OCI-LY3 (cell line): Measurements from ENCODE around the gene SRCIN1.

ENCODE experiments used
- H2AFZ ChIP-seq: fragments of 200-600, 300-600 bp; shearing (Covaris generic); 2 replicates; pipeline ENCODE4 v1.6.0; 2014; ENCODE audit warnings: antibody characterized with exemption, low read depth, low read length
- H3K27ac ChIP-seq: fragments of 200-600, 300-600 bp; sonication (generic); 2 replicates; pipeline ENCODE4 v1.5.1; 2014; ENCODE audit warnings: mild to moderate bottlenecking, low read length, moderate library complexity, mixed read lengths
- H3K27me3 ChIP-seq: fragments of 200-600, 300-600 bp; sonication (generic); 2 replicates; pipeline ENCODE4 v1.6.1; 2014; ENCODE audit warnings: low read depth, low read length, mixed read lengths
- H3K36me3 ChIP-seq: fragments of 200-600, 300-600 bp; sonication (generic); replicated peaks from 2 replicates; pipeline ENCODE3; 2014; ENCODE audit warnings: low read depth, low read length, mixed read lengths
- H3K4me1 ChIP-seq: fragments of 300-600, 200-600 bp; sonication (generic); 2 replicates; pipeline ENCODE4 v1.6.1; 2014; ENCODE audit warnings: low read length, mixed read lengths
- H3K4me2 ChIP-seq: fragments of 200-600, 300-600 bp; sonication (generic); 2 replicates; pipeline ENCODE4 v1.6.1; 2014; ENCODE audit warnings: low read length, mixed read lengths
- H3K4me3 ChIP-seq: fragments of 300-600, 200-600 bp; sonication (generic); 2 replicates; pipeline ENCODE4 v1.5.1; 2014; ENCODE audit warnings: antibody characterized with exemption, mild to moderate bottlenecking, low read length, moderate library complexity
- H3K79me2 ChIP-seq: fragments of 300-600, 200-600 bp; shearing (Covaris generic); 2 replicates; pipeline ENCODE4 v1.6.1; 2014; ENCODE audit warnings: mild to moderate bottlenecking, low read length, mixed read lengths
- H3K9ac ChIP-seq: fragments of 300-600, 200-600 bp; shearing (Covaris generic); 2 replicates; pipeline ENCODE4 v1.6.0; 2014; ENCODE audit warnings: mild to moderate bottlenecking, low read length, moderate library complexity
- H3K9me3 ChIP-seq: fragments of 200-600, 300-600 bp; shearing (Covaris generic); 2 replicates; pipeline ENCODE4 v1.6.1; 2014; ENCODE audit warnings: low read length, mixed read lengths; ENCODE audit not compliant: insufficient read depth
- H4K20me1 ChIP-seq: fragments of 200-600, 300-600 bp; sonication (generic); 2 replicates; pipeline ENCODE4 v1.6.1; 2016; ENCODE audit warnings: low read length, mixed read lengths; ENCODE audit not compliant: insufficient read depth
- EZH2phosphoT487 ChIP-seq: fragments of 200-600 bp; shearing (Covaris generic); IDR thresholded peaks from 2 replicates; pipeline ENCODE4 v1.6.1; 2018; ENCODE audit warnings: antibody characterized with exemption, mixed run types, low read depth
- TF ChIP-seq, protein P1 (sequence below): fragments of 200-600, 300-600 bp; sonication (generic); IDR thresholded peaks from 2 replicates; pipeline ENCODE4 v1.5.1; 2014; ENCODE audit warnings: antibody characterized with exemption, low read length, low read depth

Gene SRCIN1

GRCh38 chr17:38579083-38579480 is 26.7 kb downstream of the SRCIN1 start:
- no peaks in the 10 kb centered on the region for H3K79me2 ChIP-seq
- H3K27ac ChIP-seq = no peak overlapping the region
- H4K20me1 ChIP-seq = no peaks in the 10 kb centered on the region
- H3K4me2 ChIP-seq = no peak overlapping the region
- peaks cover 51% of the 10 kb centered on the region for H3K27me3 ChIP-seq
- no peak for TF ChIP-seq EZH2phosphoT487
- TF ChIP-seq, protein P1, sequence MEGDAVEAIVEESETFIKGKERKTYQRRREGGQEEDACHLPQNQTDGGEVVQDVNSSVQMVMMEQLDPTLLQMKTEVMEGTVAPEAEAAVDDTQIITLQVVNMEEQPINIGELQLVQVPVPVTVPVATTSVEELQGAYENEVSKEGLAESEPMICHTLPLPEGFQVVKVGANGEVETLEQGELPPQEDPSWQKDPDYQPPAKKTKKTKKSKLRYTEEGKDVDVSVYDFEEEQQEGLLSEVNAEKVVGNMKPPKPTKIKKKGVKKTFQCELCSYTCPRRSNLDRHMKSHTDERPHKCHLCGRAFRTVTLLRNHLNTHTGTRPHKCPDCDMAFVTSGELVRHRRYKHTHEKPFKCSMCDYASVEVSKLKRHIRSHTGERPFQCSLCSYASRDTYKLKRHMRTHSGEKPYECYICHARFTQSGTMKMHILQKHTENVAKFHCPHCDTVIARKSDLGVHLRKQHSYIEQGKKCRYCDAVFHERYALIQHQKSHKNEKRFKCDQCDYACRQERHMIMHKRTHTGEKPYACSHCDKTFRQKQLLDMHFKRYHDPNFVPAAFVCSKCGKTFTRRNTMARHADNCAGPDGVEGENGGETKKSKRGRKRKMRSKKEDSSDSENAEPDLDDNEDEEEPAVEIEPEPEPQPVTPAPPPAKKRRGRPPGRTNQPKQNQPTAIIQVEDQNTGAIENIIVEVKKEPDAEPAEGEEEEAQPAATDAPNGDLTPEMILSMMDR = no peak
- H3K9ac ChIP-seq = no peak overlapping the region
- no peaks in the 10 kb centered on the region for H3K9me3 ChIP-seq
- H3K4me1 ChIP-seq = peaks cover 3% of the 10 kb centered on the region
- no peak overlapping the region for H2AFZ ChIP-seq
- H3K36me3 ChIP-seq = no peaks in the 10 kb centered on the region
- H3K4me3 ChIP-seq = no peak overlapping the region

DNA sequence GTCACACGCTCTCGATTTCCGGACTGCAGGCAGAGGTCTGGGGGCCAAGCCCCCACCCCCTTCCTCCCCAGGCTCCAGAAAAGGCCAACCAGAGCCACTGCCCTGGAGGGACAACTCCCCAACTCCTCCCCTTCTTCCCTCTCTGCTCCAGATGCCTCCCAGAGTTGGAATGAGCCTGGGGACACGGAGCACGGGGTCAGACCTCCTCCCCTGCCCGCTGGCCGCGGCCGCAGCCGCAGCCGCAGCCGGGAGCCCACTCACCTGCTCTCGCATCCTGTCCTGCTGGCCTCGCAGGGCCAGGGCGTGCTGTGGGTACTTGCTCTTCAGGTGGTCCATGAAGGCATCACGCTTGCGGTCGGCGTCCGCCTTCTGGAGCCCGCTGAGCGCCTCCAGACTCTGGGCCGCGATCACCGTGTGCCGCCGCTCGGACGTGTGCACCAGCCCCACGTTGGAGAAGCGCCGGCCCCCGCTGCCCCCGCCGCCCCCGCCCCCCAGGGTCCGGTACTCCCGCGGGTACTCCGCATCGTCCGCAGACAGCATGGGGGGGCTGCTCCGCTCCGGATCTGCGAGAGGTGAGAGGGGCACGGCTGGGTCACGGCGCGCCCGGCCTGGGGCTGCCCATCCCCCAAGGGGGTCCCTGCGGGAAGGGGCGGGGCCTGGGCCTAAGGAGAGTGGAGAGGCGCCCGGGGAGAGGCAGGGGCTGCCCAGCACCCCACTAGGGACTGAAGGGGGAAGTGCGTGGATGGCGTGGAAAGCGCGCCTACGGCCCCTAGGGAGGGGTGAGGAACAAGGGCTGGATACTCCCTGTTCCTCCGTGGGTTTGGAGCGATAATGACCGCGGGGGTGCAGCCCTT is 27.3 kb downstream of the SRCIN1 start:
- no peak overlapping the region for H3K4me3 ChIP-seq

GRCh38 chr17:38577645-38578173 is 28.0 kb downstream of the SRCIN1 start:
- no peak overlapping the region for H3K9ac ChIP-seq
- no peak for TF ChIP-seq EZH2phosphoT487
- TF ChIP-seq, protein P1 = no peak
- peaks cover 62% of the 10 kb centered on the region for H3K27me3 ChIP-seq
- no peak overlapping the region for H3K4me3 ChIP-seq
- H2AFZ ChIP-seq = no peak overlapping the region
- H3K4me2 ChIP-seq = no peak overlapping the region
- H3K79me2 ChIP-seq = no peaks in the 10 kb centered on the region
- H3K36me3 ChIP-seq = no peaks in the 10 kb centered on the region
- no peaks in the 10 kb centered on the region for H3K9me3 ChIP-seq
- H3K27ac ChIP-seq = no peak overlapping the region
- H3K4me1 ChIP-seq = no peaks in the 10 kb centered on the region
- no peaks in the 10 kb centered on the region for H4K20me1 ChIP-seq

More for the DNA sequence above, 27.3 kb downstream of the SRCIN1 start:
- Histone ChIP-seq H3K4me1 (no peaks in the 10 kb centered on the region), H3K36me3 (no peaks in the 10 kb centered on the region), H3K9ac (no peak overlapping the region), H2AFZ (no peak overlapping the region), H3K27me3 (peaks cover 57% of the 10 kb centered on the region), H4K20me1 (no peaks in the 10 kb centered on the region), H3K9me3 (no peaks in the 10 kb centered on the region), H3K4me2 (no peak overlapping the region), H3K27ac (no peak overlapping the region), H3K79me2 (no peaks in the 10 kb centered on the region)
- TF ChIP-seq EZH2phosphoT487 = no peak
- TF ChIP-seq, protein P1 = no peak

- Histone ChIP-seq H3K9me3 (no peaks in the 10 kb centered on the region), H3K9ac (no peak overlapping the region), H3K27ac (no peak overlapping the region), H3K4me2 (no peak overlapping the region), H4K20me1 (no peaks in the 10 kb centered on the region), H3K79me2 (no peaks in the 10 kb centered on the region), H2AFZ (no peak overlapping the region), H3K27me3 (peaks cover 62% of the 10 kb centered on the region), H3K4me3 (no peak overlapping the region), H3K4me1 (no peaks in the 10 kb centered on the region), H3K36me3 (no peaks in the 10 kb centered on the region)
- no peak for TF ChIP-seq EZH2phosphoT487
- TF ChIP-seq, protein P1 = peak; percentile 18; the same call in 1 of the 2 replicates
Observed at GRCh38 chr17:38577244-38577643, 28.5 kb downstream of the SRCIN1 start.
